Activated CD4-positive, alpha-beta T cell treated with anti-CD3 and anti-CD28 coated beads for 1 hour (primary cell): ENCODE measurements around the gene ACTR8.
A peak's percentile ranks its signal among the peaks of the same experiment; 100 is the strongest.
"Not testable (repeated sequence)": the region's sequence is repeated elsewhere in the genome, so short reads cannot be mapped to it uniquely, and the experiment has no call there.

Source experiments
- DNase-seq: peaks from one replicate; pipeline ENCODE4 v3.0.0-alpha.2; 2020

The ACTR8 gene, protein sequence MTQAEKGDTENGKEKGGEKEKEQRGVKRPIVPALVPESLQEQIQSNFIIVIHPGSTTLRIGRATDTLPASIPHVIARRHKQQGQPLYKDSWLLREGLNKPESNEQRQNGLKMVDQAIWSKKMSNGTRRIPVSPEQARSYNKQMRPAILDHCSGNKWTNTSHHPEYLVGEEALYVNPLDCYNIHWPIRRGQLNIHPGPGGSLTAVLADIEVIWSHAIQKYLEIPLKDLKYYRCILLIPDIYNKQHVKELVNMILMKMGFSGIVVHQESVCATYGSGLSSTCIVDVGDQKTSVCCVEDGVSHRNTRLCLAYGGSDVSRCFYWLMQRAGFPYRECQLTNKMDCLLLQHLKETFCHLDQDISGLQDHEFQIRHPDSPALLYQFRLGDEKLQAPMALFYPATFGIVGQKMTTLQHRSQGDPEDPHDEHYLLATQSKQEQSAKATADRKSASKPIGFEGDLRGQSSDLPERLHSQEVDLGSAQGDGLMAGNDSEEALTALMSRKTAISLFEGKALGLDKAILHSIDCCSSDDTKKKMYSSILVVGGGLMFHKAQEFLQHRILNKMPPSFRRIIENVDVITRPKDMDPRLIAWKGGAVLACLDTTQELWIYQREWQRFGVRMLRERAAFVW

GRCh38 chr3:53881691-53882593 is at the start of gene ACTR8:
ACTR8 (minus strand) TSS chr3:53882152; CDS start chr3:53882101, 51 bp downstream.
- peak; percentile 77 for DNase-seq

GRCh38 chr3:53927208-53927872 is 45.4 kb upstream of the ACTR8 start:
- DNase-seq = not testable (repeated sequence)

- DNase-seq = no peak
Observed at GRCh38 chr3:53921296-53921695, 39.3 kb upstream of the ACTR8 start.

DNA sequence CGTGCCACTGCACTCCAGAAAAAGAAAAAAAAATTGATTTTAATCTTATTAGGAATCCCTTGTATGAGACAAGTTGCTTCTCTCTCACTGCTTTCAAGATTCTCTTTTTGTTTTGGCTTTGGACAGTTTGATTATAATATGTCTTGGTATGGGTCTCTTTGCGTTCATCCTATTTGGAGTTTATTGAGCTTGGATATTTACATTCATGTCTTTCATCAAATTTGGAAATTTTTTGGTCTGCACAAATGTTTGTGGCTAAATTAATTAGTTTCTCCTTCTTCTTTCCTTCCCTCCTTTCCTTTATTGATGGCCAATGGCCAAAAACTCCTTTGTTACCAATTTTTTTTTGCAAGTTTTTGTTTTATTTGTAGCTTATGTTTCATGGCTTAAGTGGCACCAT is 37.8 kb upstream of the ACTR8 start:
- DNase-seq = no peak

GRCh38 chr3:53913401-53913800 is 31.4 kb upstream of the ACTR8 start:
- DNase-seq = no peak

GRCh38 chr3:53902711-53903110 is 20.8 kb upstream of the ACTR8 start:
- no peak for DNase-seq

GRCh38 chr3:53902067-53902466 is 20.1 kb upstream of the ACTR8 start:
- DNase-seq = no peak

DNA sequence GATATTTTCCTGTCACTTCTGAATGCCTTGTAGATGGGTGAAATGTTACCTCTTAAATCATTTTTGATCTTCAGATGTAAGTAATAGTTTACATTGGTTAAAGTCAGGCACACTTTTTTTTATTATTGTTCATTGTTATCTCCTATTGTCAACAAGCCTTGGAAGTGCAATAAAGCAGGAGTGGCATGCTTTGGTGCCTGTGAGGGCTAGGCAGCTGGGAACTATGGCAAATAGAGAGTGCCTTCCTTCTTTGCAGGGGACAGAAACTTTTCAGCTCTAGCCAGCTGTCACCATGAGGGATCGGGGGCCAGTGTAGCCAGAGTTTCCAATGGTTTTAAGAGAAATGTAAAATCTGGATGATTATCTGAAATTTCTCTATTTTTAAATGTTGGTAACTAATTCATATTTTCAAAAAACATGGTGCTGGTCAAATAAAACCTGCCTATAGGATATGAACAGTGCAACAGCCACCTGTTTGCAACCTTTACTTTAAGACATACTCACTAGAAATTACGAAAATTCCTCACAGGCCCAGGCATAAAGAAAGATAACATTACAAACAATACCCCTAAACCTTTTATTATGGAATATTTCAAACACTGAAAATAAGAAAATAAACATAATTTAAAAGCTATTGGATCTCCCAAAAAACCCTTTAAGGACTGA is 18.8 kb upstream of the ACTR8 start:
- no peak for DNase-seq

DNA sequence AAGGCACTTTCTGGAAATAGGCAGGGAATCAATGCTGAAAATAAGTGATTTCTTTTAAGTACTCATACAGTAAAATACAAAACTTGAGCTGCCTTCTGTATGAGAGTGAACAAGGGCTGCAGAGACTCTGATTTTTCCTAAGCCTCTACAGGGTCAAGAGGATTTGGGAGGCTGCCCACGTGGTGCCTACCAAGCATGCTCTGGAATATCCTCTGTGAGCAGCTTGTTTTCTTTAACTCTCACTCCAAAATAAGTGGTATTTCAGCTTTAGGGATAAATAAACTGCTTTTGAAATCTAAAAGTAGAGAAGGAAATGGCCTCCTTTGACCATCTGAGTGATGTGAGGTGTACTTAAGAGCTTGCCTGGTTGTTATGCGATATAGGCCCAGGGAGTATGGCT is 17.8 kb upstream of the ACTR8 start:
- DNase-seq = no peak

- DNase-seq = no peak
Observed at GRCh38 chr3:53892286-53892637, 10.3 kb upstream of the ACTR8 start.

DNA sequence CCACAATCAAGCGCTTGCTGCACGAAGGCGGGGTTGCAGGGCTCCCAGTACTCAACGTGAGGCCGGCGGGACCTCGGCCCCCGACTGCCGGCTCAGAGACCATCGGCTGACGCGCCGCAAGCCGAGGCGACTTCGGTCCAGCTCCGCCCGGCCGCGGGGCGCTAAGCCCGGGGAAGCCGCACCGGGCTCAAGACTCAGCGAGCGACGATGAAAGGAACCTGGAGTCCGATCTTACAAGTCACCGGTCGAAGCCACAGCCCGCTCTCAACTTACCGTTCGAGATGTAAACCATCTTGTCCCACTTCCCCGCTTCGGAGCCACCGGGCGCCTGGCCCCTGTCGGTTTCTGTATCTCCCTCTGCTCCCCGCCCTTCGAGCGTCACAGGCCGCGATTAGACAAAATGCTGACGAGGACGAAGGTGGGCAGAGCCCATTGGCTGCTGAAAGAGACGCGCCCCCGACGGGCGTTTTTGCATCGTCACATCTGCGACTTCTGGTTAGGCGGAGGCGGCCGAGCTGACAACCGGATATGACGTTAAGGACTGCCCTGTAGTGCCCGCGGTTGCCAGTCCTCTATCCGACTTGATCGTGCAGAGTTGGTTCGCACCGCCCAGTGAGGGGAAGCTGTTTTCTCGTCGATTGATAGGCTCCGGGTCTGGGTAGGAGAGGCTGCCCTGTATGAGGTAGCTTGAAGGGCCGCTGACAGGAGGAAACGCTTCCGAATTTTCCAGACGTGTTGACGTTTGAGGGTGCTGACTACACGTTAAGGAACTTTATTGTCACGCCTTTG is 9.7 kb upstream of the ACTR8 start, which contains the start of gene SELENOK:
Gene SELENOK, minus strand, starts transcription at position 363 of the 789 bp plus-strand sequence.
- DNase-seq = peak; percentile 96

- peak; percentile 25 for DNase-seq
Observed at GRCh38 chr3:53890726-53891475, 8.9 kb upstream of the ACTR8 start.

- no peak for DNase-seq
Observed at GRCh38 chr3:53888232-53888631, 6.3 kb upstream of the ACTR8 start.

DNA sequence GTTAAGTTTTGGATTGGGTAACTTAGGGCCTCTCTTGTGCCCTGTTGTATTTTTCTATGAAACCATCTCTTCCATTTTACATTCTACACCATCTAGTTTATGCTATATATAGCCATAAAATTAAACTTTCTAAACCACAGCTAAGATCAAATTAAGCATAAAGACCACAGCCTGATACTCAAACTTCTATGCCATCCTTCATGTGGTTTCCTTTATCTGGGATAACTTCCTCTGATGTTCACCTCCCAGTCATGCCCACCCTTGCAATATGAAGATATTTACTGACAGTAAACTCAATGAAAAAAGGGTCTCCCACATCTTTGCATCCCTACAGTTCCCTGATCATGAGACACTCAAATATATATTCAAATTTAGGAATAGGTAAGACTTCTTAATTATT is 5.5 kb upstream of the ACTR8 start:
- no peak for DNase-seq

DNA sequence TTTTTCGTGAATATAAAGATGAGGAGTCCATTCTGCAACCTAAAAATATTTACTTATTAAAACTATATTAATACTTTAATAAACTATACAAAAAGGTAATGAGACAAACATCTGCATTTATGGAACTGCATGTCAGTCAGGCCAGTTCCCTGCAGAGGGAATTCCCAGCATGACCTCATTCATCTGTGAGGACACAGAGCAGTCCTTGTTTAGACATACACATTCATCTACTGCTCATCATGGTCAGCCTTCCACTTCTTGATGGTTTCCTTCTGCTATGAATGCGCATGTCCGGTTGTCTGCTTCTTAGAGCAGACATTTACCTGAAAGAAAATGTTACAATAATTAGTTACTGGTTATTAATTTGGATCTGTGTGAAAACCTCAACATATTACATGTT is 3.3 kb upstream of the ACTR8 start:
- no peak for DNase-seq

GRCh38 chr3:53884623-53885022 is 2.7 kb upstream of the ACTR8 start:
- no peak for DNase-seq

- no peak for DNase-seq
Observed at GRCh38 chr3:53883008-53883407, 1.1 kb upstream of the ACTR8 start.

DNA sequence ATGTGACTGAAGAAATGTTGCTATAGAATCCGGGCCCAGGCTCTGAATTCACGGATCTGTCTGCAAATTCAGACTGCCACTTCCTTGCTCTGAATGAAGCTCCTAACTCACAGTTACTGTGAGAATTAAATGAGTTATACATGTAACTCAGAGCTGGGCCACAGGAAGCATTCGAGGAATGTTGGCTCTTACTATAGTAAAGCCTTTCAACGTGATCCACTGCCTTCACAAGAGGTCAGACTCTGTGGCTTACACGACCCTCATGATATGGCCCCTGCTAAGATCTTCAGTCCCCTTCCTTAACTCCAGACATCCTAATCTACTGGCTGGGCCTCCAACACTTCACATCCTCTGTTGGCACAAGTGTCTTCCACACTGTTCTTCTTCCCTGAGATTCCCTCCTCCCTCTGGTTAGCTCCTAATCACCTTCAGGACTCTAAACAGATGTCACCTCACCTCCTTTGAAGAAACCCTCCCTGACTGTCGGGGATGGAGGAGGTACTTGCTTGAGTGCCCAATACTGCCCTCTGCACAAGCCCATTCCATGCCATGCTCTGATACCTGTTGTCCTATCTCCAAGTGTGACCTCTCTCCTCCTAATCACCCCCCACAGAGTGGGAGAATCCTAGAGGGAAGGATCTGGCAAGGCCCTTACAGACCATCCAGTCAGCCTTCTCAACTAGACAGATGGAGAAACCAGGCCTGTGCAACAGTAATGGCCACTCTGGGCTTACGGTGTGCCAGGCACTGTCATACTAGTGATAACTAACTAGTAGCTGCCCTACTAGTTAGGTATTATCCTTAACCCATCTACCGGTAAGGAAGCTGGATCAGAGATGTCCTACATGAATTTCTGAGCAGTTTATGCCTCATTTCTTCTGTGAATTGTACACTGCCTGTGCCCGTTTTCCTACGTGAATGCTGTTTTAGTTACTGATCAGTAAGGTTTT is 1.3 kb downstream of the ACTR8 start:
- no peak for DNase-seq

GRCh38 chr3:53865732-53866499 is 16.0 kb downstream of the ACTR8 start:
- DNase-seq = no peak
